ENCODE results near the gene PDE1C.
"Not testable (repeated sequence)": the region's sequence is repeated elsewhere in the genome, so short reads cannot be mapped to it uniquely, and the experiment has no call there.

The PDE1C gene

GRCh38 chr7:32043688-32044087, 26.5 kb downstream of the PDE1C start:
- no peak for DNase-seq (ENCODE audit: low spot score)

DNA sequence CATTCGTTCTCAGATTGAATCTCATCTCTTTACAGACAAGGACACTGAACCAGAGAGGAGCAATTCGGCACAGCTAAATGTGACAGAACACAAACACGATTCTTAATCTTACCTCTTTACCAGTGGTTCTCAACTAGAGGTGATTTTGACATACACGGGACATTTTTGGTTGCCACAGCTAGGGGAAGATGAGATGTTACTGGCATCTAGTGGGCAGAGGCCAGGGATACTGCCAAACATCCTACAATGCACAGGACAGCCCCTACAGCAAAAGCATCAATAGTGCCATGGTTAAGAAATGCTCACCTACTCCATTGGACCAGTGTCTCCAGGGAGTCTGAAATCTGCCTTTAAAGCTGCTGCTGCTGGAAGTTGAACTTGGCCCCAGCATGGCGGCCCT, 27.3 kb downstream of the PDE1C start:
- DNase-seq (ENCODE audit: low spot score): no peak

- no peak for DNase-seq (ENCODE audit: low spot score)
Observed at GRCh38 chr7:32039000-32039756, 31.0 kb downstream of the PDE1C start.

- no peak for DNase-seq (ENCODE audit: low spot score)
Observed at GRCh38 chr7:32037650-32038198, 32.5 kb downstream of the PDE1C start.

DNA sequence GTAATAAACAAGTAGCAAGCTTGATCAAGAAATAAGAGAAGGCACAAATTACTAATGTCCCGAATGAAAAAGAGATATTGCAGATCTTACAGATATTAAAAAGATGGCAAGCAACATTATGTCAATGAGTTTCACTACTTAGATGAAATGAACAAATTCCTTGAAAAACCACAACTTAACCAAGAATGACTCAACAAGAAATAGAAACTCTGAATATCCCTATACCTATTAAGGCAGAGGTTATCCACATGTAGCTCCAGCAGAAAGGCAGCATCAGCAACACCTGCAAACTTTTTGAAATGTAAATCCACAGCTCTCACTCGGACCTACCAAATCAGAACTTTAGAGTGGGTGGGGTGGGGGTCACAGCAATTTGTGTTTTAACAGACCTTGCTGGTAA, 33.6 kb downstream of the PDE1C start:
- no peak for DNase-seq (ENCODE audit: low spot score)

GRCh38 chr7:32034052-32034451, 36.2 kb downstream of the PDE1C start:
- DNase-seq (ENCODE audit: low spot score): no peak

DNA sequence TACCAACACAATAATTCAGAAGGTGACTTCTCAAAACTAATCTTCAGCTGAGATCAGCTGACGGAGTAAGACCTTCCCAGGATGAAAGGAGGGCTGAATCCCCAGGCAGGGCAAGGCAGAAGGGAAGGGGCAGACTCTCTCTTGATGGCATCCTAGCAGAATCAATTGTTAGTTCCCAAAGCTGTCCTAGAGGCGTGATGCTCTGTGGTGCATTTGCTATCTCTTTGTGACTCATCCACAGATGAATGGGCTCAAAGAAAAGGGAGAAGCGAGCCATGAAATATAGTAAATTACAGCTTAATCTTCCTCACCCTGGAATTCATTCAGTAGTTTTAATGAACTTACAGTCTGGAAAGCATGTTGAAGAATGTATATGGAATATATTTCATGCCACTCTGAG, 37.2 kb downstream of the PDE1C start:
- DNase-seq (ENCODE audit: low spot score): no peak

GRCh38 chr7:32032211-32032610, 38.0 kb downstream of the PDE1C start:
- no peak for DNase-seq (ENCODE audit: low spot score)

DNA sequence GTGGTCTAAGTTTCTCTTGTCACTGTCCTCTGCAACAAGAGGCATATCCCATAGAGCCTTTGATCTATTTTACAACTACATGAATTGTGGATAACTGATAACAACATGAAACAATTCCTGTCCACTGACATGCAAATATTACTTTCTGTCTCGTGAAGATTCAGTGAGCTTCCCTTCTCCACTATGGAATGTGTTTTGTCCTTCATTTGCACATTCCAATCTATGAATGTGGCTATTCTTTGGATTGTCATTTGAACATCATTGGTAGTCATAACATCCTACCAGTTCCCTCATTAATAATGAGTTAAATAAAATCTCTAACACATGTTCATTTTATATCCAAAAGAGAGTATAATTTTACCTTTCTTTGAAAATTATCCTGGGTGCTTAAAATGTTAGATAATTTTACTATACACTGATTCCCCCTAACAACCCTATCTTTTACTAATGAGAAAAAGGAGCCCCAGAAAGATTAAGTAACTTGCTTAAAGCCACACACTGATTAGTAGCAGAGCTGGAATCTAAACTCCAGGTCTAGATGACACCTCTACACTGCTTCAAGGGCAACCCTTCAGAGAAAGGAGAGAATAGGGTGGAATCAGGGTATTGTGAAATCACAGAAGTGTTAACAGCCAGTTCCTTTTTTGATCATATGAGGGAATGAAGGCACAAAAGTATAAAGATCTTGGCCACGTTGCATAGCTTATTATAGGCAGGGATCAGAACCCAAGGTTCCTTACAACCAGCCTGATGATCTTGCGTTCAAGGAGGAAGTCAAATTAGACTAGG, 39.1 kb downstream of the PDE1C start:
- no peak for DNase-seq (ENCODE audit: low spot score)

DNA sequence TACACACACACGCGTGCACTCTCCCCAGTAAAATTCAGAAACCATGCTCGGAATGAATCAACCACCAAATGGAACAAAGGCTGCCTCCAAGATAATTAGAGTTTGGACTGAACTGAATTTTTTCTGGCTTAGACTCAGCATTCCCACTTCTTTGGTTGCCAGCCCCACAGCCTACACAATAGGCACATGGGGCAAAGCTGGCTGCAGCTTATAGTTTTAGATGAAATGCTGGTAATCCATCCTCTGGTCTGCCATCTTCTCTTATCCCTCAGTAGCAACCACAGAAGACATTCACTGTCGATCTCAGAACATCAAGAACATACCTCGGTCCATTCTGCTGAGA, 44.2 kb downstream of the PDE1C start:
- no peak for DNase-seq (ENCODE audit: low spot score)

DNA sequence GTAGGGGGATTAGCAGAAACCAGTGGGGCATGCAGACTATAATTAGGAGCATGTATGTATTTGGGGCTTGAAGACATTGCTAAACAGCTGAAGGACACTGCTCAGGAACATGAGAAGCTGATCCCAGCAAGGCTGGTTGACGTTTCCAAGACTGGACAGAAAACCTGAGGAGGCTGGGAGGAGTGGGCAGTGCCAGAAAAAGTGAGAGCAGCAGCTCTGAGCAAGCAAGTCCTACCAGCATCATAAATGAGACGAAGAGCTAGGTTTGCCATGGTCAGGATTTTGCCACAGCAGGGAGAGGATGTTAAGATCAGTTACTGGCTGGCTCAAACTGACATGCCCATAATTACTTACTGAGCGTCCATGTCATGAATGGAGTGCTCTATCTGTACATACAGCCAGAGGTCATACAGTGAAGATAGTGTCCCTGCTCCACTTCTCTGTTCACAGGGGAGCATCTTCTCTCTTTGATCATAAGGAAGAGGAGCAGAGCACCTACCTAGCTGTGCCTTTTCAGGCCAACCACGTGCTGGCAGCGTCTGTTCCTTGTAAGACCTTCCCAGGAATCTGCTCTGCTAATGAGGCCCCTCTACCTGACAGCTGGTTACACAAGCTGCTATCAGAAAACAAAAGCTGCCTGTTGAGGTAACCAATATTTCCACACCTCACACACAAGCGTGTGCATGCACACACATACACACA, 44.7 kb downstream of the PDE1C start:
- no peak for DNase-seq (ENCODE audit: low spot score)

DNA sequence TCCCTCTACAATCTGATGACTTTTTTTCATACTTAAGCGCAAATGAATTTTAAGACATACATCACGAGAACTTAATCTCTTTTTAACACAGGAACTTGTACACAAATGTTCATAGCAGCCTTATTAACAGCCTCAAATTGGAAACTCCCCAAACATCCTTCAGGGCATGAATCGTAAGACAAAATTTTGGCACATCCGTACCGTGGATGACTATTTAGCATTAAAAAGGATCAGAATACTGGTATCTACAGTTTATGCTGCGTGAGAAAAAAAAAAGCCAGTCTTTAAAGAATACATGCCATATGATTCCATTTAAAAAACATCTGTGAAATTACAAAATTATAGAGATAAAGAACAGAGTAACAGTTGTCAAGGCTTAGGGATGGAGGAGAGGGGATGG, 46.8 kb downstream of the PDE1C start:
- no peak for DNase-seq (ENCODE audit: low spot score)

DNA sequence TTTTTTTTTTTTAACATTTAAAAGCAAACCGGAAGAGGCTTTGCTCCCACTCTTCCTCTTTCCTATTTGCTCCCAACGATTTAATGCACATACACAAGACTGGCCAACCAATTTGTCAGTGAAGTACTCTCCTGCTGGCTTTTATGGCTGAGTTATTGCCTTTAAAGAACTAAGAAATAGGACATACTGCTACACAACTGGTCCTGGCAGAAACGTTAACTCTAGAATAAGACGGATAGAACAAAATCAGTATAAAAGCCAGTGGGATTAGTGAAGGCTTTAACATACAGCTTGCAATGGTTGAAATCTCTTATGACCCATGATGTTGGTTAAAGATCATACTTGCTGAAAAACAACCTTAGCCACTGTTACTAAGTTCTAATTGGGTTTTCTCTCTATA, 47.2 kb downstream of the PDE1C start:
- no peak for DNase-seq (ENCODE audit: low spot score)

- no peak for DNase-seq (ENCODE audit: low spot score)
Observed at GRCh38 chr7:32020551-32021159, 49.6 kb downstream of the PDE1C start.

GRCh38 chr7:32018845-32019578, 51.2 kb downstream of the PDE1C start:
- DNase-seq (ENCODE audit: low spot score): no peak

- no peak for DNase-seq (ENCODE audit: low spot score)
Observed at GRCh38 chr7:32015133-32015532, 55.1 kb downstream of the PDE1C start.

- not testable (repeated sequence) for DNase-seq (ENCODE audit: low spot score)
Observed at GRCh38 chr7:32013471-32013870, 56.7 kb downstream of the PDE1C start.

DNA sequence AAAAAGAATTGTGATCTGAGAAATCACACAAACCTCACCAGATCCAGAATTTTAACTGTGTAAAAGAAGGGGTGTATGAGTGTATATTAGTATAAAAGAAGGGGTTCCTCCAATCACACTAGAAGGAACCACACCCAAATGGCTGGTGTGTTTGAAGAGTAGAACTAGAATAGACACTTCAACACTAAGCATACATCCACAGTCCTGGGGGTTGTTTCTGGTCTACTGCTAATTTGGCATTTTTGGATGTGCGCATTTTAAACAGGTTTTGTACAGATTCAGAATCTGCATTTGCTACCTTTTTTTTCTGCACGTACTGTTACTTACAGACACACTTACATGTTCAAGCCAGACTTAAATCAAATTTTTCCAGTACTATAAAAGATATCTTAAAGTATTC, 64.6 kb downstream of the PDE1C start:
- no peak for DNase-seq (ENCODE audit: low spot score)

GRCh38 chr7:32001948-32002347, 68.3 kb downstream of the PDE1C start:
- DNase-seq (ENCODE audit: low spot score): no peak

GRCh38 chr7:31997423-31997822, 72.8 kb downstream of the PDE1C start:
- no peak for DNase-seq (ENCODE audit: low spot score)

GRCh38 chr7:31995134-31995533, 75.1 kb downstream of the PDE1C start:
- no peak for DNase-seq (ENCODE audit: low spot score)

GRCh38 chr7:31991846-31992245, 78.4 kb downstream of the PDE1C start:
- no peak for DNase-seq (ENCODE audit: low spot score)

Measured in HuH-7.5 (cell line).